ENCODE measurements around the gene ABI3BP.

The ABI3BP gene

DNA sequence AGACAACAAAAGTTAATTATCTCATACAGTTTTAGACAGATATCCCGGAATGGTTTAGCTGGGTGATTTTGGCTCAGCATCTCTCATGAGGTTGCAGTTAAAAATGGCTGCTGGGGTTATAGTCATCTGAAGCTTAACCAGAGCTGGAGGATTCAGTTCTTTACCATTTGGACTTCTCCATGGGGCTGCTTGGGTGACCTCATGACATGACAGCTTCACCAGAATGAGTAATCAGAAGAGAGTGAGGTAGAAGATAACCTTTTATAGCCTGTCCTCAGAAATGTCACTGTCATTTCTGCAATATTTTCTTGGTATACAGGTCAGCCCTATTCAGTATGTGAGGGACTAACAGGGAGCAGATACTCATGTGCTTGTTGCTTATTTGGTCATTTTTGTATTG, 253.0 kb downstream of the ABI3BP start:
- no peak overlapping the region for H3K4me3 ChIP-seq (replicated peaks in 1 of 2; ENCODE audit: low read depth in 2 of 2, low read length in 2 of 2)
- TF ChIP-seq, protein P1, sequence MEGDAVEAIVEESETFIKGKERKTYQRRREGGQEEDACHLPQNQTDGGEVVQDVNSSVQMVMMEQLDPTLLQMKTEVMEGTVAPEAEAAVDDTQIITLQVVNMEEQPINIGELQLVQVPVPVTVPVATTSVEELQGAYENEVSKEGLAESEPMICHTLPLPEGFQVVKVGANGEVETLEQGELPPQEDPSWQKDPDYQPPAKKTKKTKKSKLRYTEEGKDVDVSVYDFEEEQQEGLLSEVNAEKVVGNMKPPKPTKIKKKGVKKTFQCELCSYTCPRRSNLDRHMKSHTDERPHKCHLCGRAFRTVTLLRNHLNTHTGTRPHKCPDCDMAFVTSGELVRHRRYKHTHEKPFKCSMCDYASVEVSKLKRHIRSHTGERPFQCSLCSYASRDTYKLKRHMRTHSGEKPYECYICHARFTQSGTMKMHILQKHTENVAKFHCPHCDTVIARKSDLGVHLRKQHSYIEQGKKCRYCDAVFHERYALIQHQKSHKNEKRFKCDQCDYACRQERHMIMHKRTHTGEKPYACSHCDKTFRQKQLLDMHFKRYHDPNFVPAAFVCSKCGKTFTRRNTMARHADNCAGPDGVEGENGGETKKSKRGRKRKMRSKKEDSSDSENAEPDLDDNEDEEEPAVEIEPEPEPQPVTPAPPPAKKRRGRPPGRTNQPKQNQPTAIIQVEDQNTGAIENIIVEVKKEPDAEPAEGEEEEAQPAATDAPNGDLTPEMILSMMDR (IDR thresholded peaks at IDR 0.05; ENCODE audit: low read depth, low read length), result no peak
- no peak for DNase-seq (ENCODE audit: low read depth in 2 of 2)

DNA sequence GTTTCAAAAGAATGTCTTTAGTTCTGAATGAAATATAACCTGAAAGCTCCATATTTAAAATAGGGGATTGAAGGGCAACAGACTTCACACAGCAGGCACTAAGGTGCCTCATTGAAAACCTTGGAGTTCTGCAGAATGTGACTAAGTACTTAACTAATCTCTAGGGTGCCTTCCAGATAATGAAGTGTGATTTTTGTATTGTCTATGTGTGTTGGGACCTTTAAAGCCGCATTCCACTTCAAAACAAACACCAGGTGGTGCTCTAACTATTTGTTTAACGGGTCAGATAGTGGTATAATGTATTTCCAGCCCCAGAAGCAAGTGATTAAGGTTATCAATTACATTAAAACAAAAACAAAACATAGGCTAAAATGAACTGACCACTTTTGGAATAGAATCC, 255.9 kb downstream of the ABI3BP start:
- no peak overlapping the region for H3K4me3 ChIP-seq (replicated peaks in 1 of 2; ENCODE audit: low read depth in 2 of 2, low read length in 2 of 2)
- TF ChIP-seq, protein P1 (IDR thresholded peaks at IDR 0.05; ENCODE audit: low read depth, low read length), result peak; percentile 25
- DNase-seq (ENCODE audit: low read depth in 2 of 2), result peak; percentile 37 to 49

DNA sequence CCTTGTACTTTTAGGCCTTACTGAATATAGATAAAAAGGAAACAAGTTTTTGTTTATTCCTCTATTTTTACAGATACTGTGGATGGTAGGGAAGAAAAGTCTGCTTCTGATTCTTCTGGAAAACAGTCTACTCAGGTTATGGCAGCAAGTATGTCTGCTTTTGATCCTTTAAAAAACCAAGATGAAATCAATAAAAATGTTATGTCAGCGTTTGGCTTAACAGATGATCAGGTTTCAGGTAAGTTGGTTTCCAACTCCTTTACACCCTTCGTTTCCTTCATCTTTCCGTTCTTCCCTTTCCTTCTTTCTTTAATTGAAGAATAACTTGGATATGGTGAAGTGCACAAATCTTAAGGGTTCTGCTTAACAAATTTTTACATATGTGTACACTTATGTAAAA, 260.8 kb downstream of the ABI3BP start:
- DNase-seq (ENCODE audit: low read depth in 2 of 2), result no peak
- TF ChIP-seq, protein P1 (IDR thresholded peaks at IDR 0.05; ENCODE audit: low read depth, low read length), result no peak
- no peak overlapping the region for H3K4me3 ChIP-seq (replicated peaks in 1 of 2; ENCODE audit: low read depth in 2 of 2, low read length in 2 of 2)

DNA sequence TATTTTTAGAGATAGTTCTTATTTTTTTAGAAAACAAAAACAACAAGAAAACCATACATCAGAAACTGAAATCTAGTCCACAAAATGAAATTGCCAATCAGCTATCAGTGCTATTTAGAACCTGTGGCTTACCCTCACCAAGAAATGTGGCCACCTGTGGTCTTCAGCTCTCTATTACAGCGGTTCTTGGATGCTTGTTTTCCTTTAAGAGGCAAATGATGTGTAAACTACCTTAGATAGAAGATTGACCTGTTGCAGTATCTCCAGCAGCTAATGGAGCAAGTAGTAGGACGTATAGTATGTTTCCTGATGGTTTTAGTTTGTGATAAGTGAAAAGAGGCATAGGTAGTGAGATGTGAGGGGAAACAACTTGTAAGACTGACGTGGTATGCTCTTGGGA, 262.7 kb downstream of the ABI3BP start:
- TF ChIP-seq, protein P1 (IDR thresholded peaks at IDR 0.05; ENCODE audit: low read depth, low read length), result no peak
- no peak for DNase-seq (ENCODE audit: low read depth in 2 of 2)
- H3K4me3 ChIP-seq (replicated peaks in 1 of 2; ENCODE audit: low read depth in 2 of 2, low read length in 2 of 2), result no peak overlapping the region

DNA sequence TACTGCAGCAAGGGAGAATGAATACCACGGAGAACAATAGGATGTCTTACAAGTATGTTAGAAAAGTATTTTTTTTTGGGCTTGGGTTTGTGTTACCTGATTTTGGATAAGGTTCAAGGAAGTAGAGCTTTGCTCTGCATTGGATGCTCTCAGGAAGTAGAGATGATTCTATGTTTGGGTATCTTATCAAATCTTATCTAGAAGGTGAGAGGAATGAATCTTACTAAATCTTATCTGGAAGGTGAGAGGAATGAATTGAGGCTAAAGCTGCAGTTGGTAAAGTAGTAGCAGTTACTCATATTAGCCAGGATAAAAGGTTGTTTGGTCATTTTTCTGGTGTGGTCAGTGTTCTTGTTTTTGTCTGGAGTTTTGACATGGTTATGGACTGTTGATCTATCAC, 266.5 kb downstream of the ABI3BP start:
- TF ChIP-seq, protein P1 (IDR thresholded peaks at IDR 0.05; ENCODE audit: low read depth, low read length), result no peak
- no peak overlapping the region for H3K4me3 ChIP-seq (replicated peaks in 1 of 2; ENCODE audit: low read depth in 2 of 2, low read length in 2 of 2)
- DNase-seq (ENCODE audit: low read depth in 2 of 2), result no peak

DNA sequence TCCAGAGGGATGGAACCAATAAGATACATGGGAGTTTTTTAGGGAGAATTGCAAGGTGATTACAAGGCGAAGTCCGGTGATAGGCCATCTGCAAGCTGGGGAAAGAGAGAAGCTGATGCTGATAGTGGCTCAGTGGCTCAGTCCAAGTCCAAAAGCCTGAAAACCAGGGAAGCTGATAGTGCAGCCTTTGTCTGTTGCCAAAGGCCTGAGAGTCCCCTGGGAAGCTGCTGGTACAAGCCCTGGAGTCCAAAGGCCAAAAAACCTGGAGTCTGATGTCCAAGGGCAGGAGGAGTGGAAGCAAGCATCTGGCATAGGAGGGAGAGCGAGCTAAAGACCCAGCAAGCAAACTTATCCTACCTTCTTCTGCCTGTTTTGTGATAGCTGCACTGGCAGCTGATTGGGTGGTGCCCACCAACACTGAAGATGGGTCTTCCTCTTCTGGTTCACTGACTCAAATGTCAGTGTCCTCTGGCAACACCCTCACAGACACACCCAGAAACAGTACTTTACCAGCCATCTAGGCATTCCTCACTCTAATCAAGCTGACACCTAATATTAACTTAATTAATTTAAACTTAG, 267.2 kb downstream of the ABI3BP start:
- TF ChIP-seq, protein P1 (IDR thresholded peaks at IDR 0.05; ENCODE audit: low read depth, low read length), result no peak
- DNase-seq (ENCODE audit: low read depth in 2 of 2), result no peak
- H3K4me3 ChIP-seq (replicated peaks in 1 of 2; ENCODE audit: low read depth in 2 of 2, low read length in 2 of 2), result no peak overlapping the region

DNA sequence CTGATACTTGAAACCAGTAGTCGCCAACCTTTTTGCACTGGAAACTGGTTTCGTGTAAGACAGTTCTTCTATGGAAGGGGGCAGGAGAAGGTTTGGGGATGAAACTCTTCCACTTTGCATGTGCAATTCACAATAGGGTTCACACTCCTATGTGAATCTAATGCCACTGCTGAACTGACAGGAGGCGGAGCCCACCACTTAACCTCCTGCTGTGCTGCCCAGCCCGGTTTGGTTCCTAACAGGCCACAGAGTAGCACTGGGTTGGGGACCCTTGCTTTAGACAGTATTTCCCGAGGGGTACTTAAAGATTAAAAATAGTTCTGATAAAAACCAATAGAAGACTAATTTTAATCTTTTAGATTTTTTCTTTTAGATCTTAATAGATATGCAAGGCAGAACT, 272.8 kb downstream of the ABI3BP start:
- DNase-seq (ENCODE audit: low read depth in 2 of 2), result no peak
- TF ChIP-seq, protein P1 (IDR thresholded peaks at IDR 0.05; ENCODE audit: low read depth, low read length), result no peak

More for the DNA sequence above, 272.8 kb downstream of the ABI3BP start:
- H3K4me3 ChIP-seq (replicated peaks in 1 of 2; ENCODE audit: low read depth in 2 of 2, low read length in 2 of 2), result no peak overlapping the region

Data from cardiac fibroblast (primary cell).